Measurements from ENCODE around the gene SCEL.
"Not testable (repeated sequence)": the region's sequence is repeated elsewhere in the genome, so short reads cannot be mapped to it uniquely, and the experiment has no call there.

SCEL gene

GRCh38 chr13:77596777-77597176 is 61.3 kb downstream of the SCEL start:
- no peak for TF ChIP-seq JUND (IDR thresholded peaks at IDR 0.05; ENCODE audit: low read depth)
- no peak for DNase-seq (ENCODE audit: low read depth in 1 of 2, low spot score in 1 of 2)
- in situ Hi-C loops (cut with HindIII; ENCODE audit: low pct_unique_long_range_greater_than_20kb, low sequenced_read_pairs): no loop called here

- DNase-seq (ENCODE audit: low read depth in 1 of 2, low spot score in 1 of 2): no peak
- no peak for TF ChIP-seq JUND (IDR thresholded peaks at IDR 0.05; ENCODE audit: low read depth)
- in situ Hi-C loops (cut with HindIII; ENCODE audit: low pct_unique_long_range_greater_than_20kb, low sequenced_read_pairs): no loop called here
Measured at GRCh38 chr13:77599351-77599750, 63.8 kb downstream of the SCEL start.

- no peak for DNase-seq (ENCODE audit: low read depth in 1 of 2, low spot score in 1 of 2)
- in situ Hi-C loops (cut with HindIII; ENCODE audit: low pct_unique_long_range_greater_than_20kb, low sequenced_read_pairs): no loop called here
- no peak for TF ChIP-seq JUND (IDR thresholded peaks at IDR 0.05; ENCODE audit: low read depth)
Measured at GRCh38 chr13:77600701-77601100, 65.2 kb downstream of the SCEL start.

GRCh38 chr13:77611068-77611467 is 75.6 kb downstream of the SCEL start:
- TF ChIP-seq JUND (IDR thresholded peaks at IDR 0.05; ENCODE audit: low read depth): no peak
- in situ Hi-C loops (cut with HindIII; ENCODE audit: low pct_unique_long_range_greater_than_20kb, low sequenced_read_pairs): no loop called here

GRCh38 chr13:77616027-77616426 is 80.5 kb downstream of the SCEL start:
- DNase-seq (ENCODE audit: low read depth in 1 of 2, low spot score in 1 of 2): no peak
- TF ChIP-seq JUND (IDR thresholded peaks at IDR 0.05; ENCODE audit: low read depth): no peak
- in situ Hi-C loops (cut with HindIII; ENCODE audit: low pct_unique_long_range_greater_than_20kb, low sequenced_read_pairs): no loop called here

More at GRCh38 chr13:77611068-77611467, 75.6 kb downstream of the SCEL start:
- DNase-seq (ENCODE audit: low read depth in 1 of 2, low spot score in 1 of 2): no peak

- TF ChIP-seq JUND (IDR thresholded peaks at IDR 0.05; ENCODE audit: low read depth): no peak
- in situ Hi-C loops (cut with HindIII; ENCODE audit: low pct_unique_long_range_greater_than_20kb, low sequenced_read_pairs): no loop called here
- no peak for DNase-seq (ENCODE audit: low read depth in 1 of 2, low spot score in 1 of 2)
Measured at GRCh38 chr13:77619655-77620054, 84.1 kb downstream of the SCEL start.

GRCh38 chr13:77620138-77620537 is 84.6 kb downstream of the SCEL start:
- DNase-seq (ENCODE audit: low read depth in 1 of 2, low spot score in 1 of 2): no peak
- no peak for TF ChIP-seq JUND (IDR thresholded peaks at IDR 0.05; ENCODE audit: low read depth)
- in situ Hi-C loops (cut with HindIII; ENCODE audit: low pct_unique_long_range_greater_than_20kb, low sequenced_read_pairs): no loop called here

- no peak for DNase-seq (ENCODE audit: low read depth in 1 of 2, low spot score in 1 of 2)
- in situ Hi-C loops (cut with HindIII; ENCODE audit: low pct_unique_long_range_greater_than_20kb, low sequenced_read_pairs): no loop called here
- no peak for TF ChIP-seq JUND (IDR thresholded peaks at IDR 0.05; ENCODE audit: low read depth)
Measured at GRCh38 chr13:77623806-77624205, 88.3 kb downstream of the SCEL start.

- no peak for DNase-seq (ENCODE audit: low read depth in 1 of 2, low spot score in 1 of 2)
- in situ Hi-C loops (cut with HindIII; ENCODE audit: low pct_unique_long_range_greater_than_20kb, low sequenced_read_pairs): no loop called here
- TF ChIP-seq JUND (IDR thresholded peaks at IDR 0.05; ENCODE audit: low read depth): no peak
Measured at GRCh38 chr13:77628170-77628569, 92.7 kb downstream of the SCEL start.

GRCh38 chr13:77637588-77637987 is 102.1 kb downstream of the SCEL start:
- in situ Hi-C loops (cut with HindIII; ENCODE audit: low pct_unique_long_range_greater_than_20kb, low sequenced_read_pairs): no loop called here
- no peak for DNase-seq (ENCODE audit: low read depth in 1 of 2, low spot score in 1 of 2)
- no peak for TF ChIP-seq JUND (IDR thresholded peaks at IDR 0.05; ENCODE audit: low read depth)

GRCh38 chr13:77650409-77650808 is 114.9 kb downstream of the SCEL start:
- DNase-seq (ENCODE audit: low read depth in 1 of 2, low spot score in 1 of 2): no peak
- TF ChIP-seq JUND (IDR thresholded peaks at IDR 0.05; ENCODE audit: low read depth): no peak
- in situ Hi-C loops (cut with HindIII; ENCODE audit: low pct_unique_long_range_greater_than_20kb, low sequenced_read_pairs): no loop called here

GRCh38 chr13:77653301-77653700 is 117.8 kb downstream of the SCEL start:
- in situ Hi-C loops (cut with HindIII; ENCODE audit: low pct_unique_long_range_greater_than_20kb, low sequenced_read_pairs): no loop called here
- TF ChIP-seq JUND (IDR thresholded peaks at IDR 0.05; ENCODE audit: low read depth): no peak
- no peak for DNase-seq (ENCODE audit: low read depth in 1 of 2, low spot score in 1 of 2)

- in situ Hi-C loops (cut with HindIII; ENCODE audit: low pct_unique_long_range_greater_than_20kb, low sequenced_read_pairs); DNase-seq (ENCODE audit: low read depth in 1 of 2, low spot score in 1 of 2): not testable (repeated sequence)
Measured at GRCh38 chr13:77660016-77660415, 124.5 kb downstream of the SCEL start.

- DNase-seq (ENCODE audit: low read depth in 1 of 2, low spot score in 1 of 2): no peak
- in situ Hi-C loops (cut with HindIII; ENCODE audit: low pct_unique_long_range_greater_than_20kb, low sequenced_read_pairs): no loop called here
- no peak for TF ChIP-seq JUND (IDR thresholded peaks at IDR 0.05; ENCODE audit: low read depth)
Measured at GRCh38 chr13:77660841-77661250, 125.3 kb downstream of the SCEL start.

GRCh38 chr13:77662301-77662700 is 126.8 kb downstream of the SCEL start:
- DNase-seq (ENCODE audit: low read depth in 1 of 2, low spot score in 1 of 2); in situ Hi-C loops (cut with HindIII; ENCODE audit: low pct_unique_long_range_greater_than_20kb, low sequenced_read_pairs): not testable (repeated sequence)

- DNase-seq (ENCODE audit: low read depth in 1 of 2, low spot score in 1 of 2); in situ Hi-C loops (cut with HindIII; ENCODE audit: low pct_unique_long_range_greater_than_20kb, low sequenced_read_pairs): not testable (repeated sequence)
Measured at GRCh38 chr13:77662831-77663230, 127.3 kb downstream of the SCEL start.
